ENCODE results near the gene USP2.
"Not testable (repeated sequence)": the region's sequence is repeated elsewhere in the genome, so short reads cannot be mapped to it uniquely, and the experiment has no call there.

The USP2 gene

GRCh38 chr11:119412072-119412471, 30.6 kb upstream of the USP2 start:
- no peak for DNase-seq (ENCODE audit: low read depth in 2 of 2)

- DNase-seq (ENCODE audit: low read depth in 2 of 2), result no peak
Measured at GRCh38 chr11:119410501-119410900, 29.0 kb upstream of the USP2 start.

- DNase-seq (ENCODE audit: low read depth in 2 of 2), result no peak
Measured at GRCh38 chr11:119409731-119410130, 28.2 kb upstream of the USP2 start.

GRCh38 chr11:119406005-119406404, 24.5 kb upstream of the USP2 start:
- no peak for DNase-seq (ENCODE audit: low read depth in 2 of 2)

- not testable (repeated sequence) for DNase-seq (ENCODE audit: low read depth in 2 of 2)
Measured at GRCh38 chr11:119405448-119405847, 24.0 kb upstream of the USP2 start.

- no peak for DNase-seq (ENCODE audit: low read depth in 2 of 2)
Measured at GRCh38 chr11:119404872-119405271, 23.4 kb upstream of the USP2 start.

- DNase-seq (ENCODE audit: low read depth in 2 of 2), result no peak
Measured at GRCh38 chr11:119403021-119403420, 21.5 kb upstream of the USP2 start.

- DNase-seq (ENCODE audit: low read depth in 2 of 2), result no peak
Measured at GRCh38 chr11:119402470-119402869, 21.0 kb upstream of the USP2 start.

GRCh38 chr11:119400860-119401259, 19.4 kb upstream of the USP2 start:
- DNase-seq (ENCODE audit: low read depth in 2 of 2), result no peak

GRCh38 chr11:119397740-119398139, 16.2 kb upstream of the USP2 start:
- DNase-seq (ENCODE audit: low read depth in 2 of 2), result no peak

- DNase-seq (ENCODE audit: low read depth in 2 of 2), result no peak
Measured at GRCh38 chr11:119396835-119397234, 15.3 kb upstream of the USP2 start.

GRCh38 chr11:119391275-119391674, 9.8 kb upstream of the USP2 start:
- DNase-seq (ENCODE audit: low read depth in 2 of 2), result no peak

- no peak for DNase-seq (ENCODE audit: low read depth in 2 of 2)
Measured at GRCh38 chr11:119389611-119390254, 8.2 kb upstream of the USP2 start.

- no peak for DNase-seq (ENCODE audit: low read depth in 2 of 2)
Measured at GRCh38 chr11:119388103-119388502, 6.6 kb upstream of the USP2 start.

- no peak for DNase-seq (ENCODE audit: low read depth in 2 of 2)
Measured at GRCh38 chr11:119384332-119384731, 2.8 kb upstream of the USP2 start.

GRCh38 chr11:119382513-119382912, 1.0 kb upstream of the USP2 start:
- DNase-seq (ENCODE audit: low read depth in 2 of 2), result not testable (repeated sequence)

GRCh38 chr11:119382101-119382500, 611 bp upstream of the USP2 start:
- no peak for DNase-seq (ENCODE audit: low read depth in 2 of 2)

- no peak for DNase-seq (ENCODE audit: low read depth in 2 of 2)
Measured at GRCh38 chr11:119380827-119381180, 686 bp downstream of the USP2 start.

- DNase-seq (ENCODE audit: low read depth in 2 of 2), result no peak
Measured at GRCh38 chr11:119380160-119380826, 1.2 kb downstream of the USP2 start.

- no peak for DNase-seq (ENCODE audit: low read depth in 2 of 2)
Measured at GRCh38 chr11:119378851-119379465, 2.5 kb downstream of the USP2 start.

- no peak for DNase-seq (ENCODE audit: low read depth in 2 of 2)
Measured at GRCh38 chr11:119377961-119378667, 3.4 kb downstream of the USP2 start.

GRCh38 chr11:119377112-119377901, 4.2 kb downstream of the USP2 start:
- no peak for DNase-seq (ENCODE audit: low read depth in 2 of 2)

All from activated CD4-positive, alpha-beta T cell treated with anti-CD3 and anti-CD28 coated beads for 24 hours (primary cell).